H9 (cell line): Measurements from ENCODE around the gene NPTX1. TPM values are rescaled to one million over a fixed set of nuclear protein-coding genes. Genes with fewer than 3 reads are reported as not detected.

ENCODE experiments used
- DNase-seq: peaks from one replicate; pipeline ENCODE4 v3.0.0-alpha.2; 2017
- H2AFZ ChIP-seq: one replicate; pipeline ENCODE4 v1.6.1; 2013; ENCODE audit warnings: mild to moderate bottlenecking, low read length, control low read depth, moderate library complexity
- H2AK5ac ChIP-seq: 2 replicates; pipeline ENCODE4 v1.6.1; 2013; ENCODE audit warnings: low read length, control low read depth, mixed read lengths; ENCODE audit not compliant: insufficient read length
- H2BK120ac ChIP-seq: one replicate; pipeline ENCODE4 v1.6.1; 2013; ENCODE audit warnings: low read depth, mild to moderate bottlenecking, low read length, control low read depth, inconsistent platforms; ENCODE audit not compliant: poor library complexity, severe bottlenecking
- H2BK12ac ChIP-seq: 2 replicates; pipeline ENCODE4 v1.6.1; 2013; ENCODE audit warnings: low read length, control low read depth, mixed read lengths, low read depth; ENCODE audit not compliant: insufficient read length
- H2BK15ac ChIP-seq: 2 replicates; pipeline ENCODE4 v1.6.1; 2013; ENCODE audit warnings: low read depth, low read length, control low read depth
- H2BK20ac ChIP-seq: one replicate; pipeline ENCODE4 v1.6.1; 2013; ENCODE audit warnings: low read depth, mild to moderate bottlenecking, low read length, control low read depth, inconsistent platforms; ENCODE audit not compliant: poor library complexity, severe bottlenecking
- H2BK5ac ChIP-seq: 2 replicates; pipeline ENCODE4 v1.6.1; 2013; ENCODE audit warnings: low read length, control low read depth, mixed read lengths; ENCODE audit not compliant: insufficient read length
- H3K14ac ChIP-seq: 2 replicates; pipeline ENCODE4 v1.6.1; 2013; ENCODE audit warnings: low read length, control low read depth; ENCODE audit not compliant: insufficient read depth
- H3K18ac ChIP-seq: 2 replicates; pipeline ENCODE4 v1.6.1; 2013; ENCODE audit warnings: low read depth, mild to moderate bottlenecking, mixed read lengths, low read length, control low read depth; ENCODE audit not compliant: insufficient read length
- H3K23ac ChIP-seq: 2 replicates; pipeline ENCODE4 v1.6.1; 2013; ENCODE audit warnings: low read length, control low read depth, mixed read lengths, low read depth; ENCODE audit not compliant: insufficient read length
- H3K23me2 ChIP-seq: 2 replicates; pipeline ENCODE4 v1.6.1; 2013; ENCODE audit warnings: low read depth, mild to moderate bottlenecking, mixed read lengths, low read length, control low read depth; ENCODE audit not compliant: insufficient read length, poor library complexity, severe bottlenecking
- H3K27ac ChIP-seq: 2 replicates; pipeline ENCODE4 v1.5.1; 2013; ENCODE audit warnings: low read length, control low read depth, mixed read lengths, low read depth; ENCODE audit not compliant: insufficient read length
- H3K27me3 ChIP-seq: 2 replicates; pipeline ENCODE4 v1.6.1; 2013; ENCODE audit warnings: low read length, control low read depth, inconsistent platforms; ENCODE audit not compliant: insufficient read depth
- H3K4ac ChIP-seq: 2 replicates; pipeline ENCODE4 v1.6.1; 2013; ENCODE audit warnings: low read depth, mild to moderate bottlenecking, control low read depth, inconsistent platforms, low read length, moderate library complexity
- H3K4me1 ChIP-seq: 2 replicates; pipeline ENCODE4 v1.6.1; 2013; ENCODE audit warnings: low read length, control low read depth, inconsistent platforms; ENCODE audit not compliant: insufficient read depth
- H3K4me2 ChIP-seq: 2 replicates; pipeline ENCODE4 v1.6.1; 2013; ENCODE audit warnings: low read length, control low read depth, mixed read lengths; ENCODE audit not compliant: insufficient read length, insufficient read depth
- H3K56ac ChIP-seq: 2 replicates; pipeline ENCODE4 v1.6.1; 2013; ENCODE audit warnings: low read depth, mild to moderate bottlenecking, mixed read lengths, low read length, control low read depth; ENCODE audit not compliant: insufficient read length
- H3K79me1 ChIP-seq: 2 replicates; pipeline ENCODE4 v1.6.1; 2013; ENCODE audit warnings: low read depth, mild to moderate bottlenecking, moderate library complexity, low read length, control low read depth, inconsistent platforms; ENCODE audit not compliant: insufficient read depth, poor library complexity, severe bottlenecking
- H3K79me2 ChIP-seq: 2 replicates; pipeline ENCODE4 v1.6.1; 2013; ENCODE audit warnings: low read length, control low read depth, inconsistent platforms; ENCODE audit not compliant: insufficient read depth
- H3K9ac ChIP-seq: 2 replicates; pipeline ENCODE4 v1.6.1; 2013; ENCODE audit warnings: low read length, control low read depth, mixed read lengths; ENCODE audit not compliant: insufficient read length; ENCODE audit errors: extremely low read depth
- H3K9me3 ChIP-seq: one replicate; pipeline ENCODE4 v1.6.1; 2013; ENCODE audit warnings: low read depth, low read length, inconsistent platforms; ENCODE audit not compliant: control insufficient read depth
- H3T11ph ChIP-seq: one replicate; pipeline ENCODE4 v1.6.1; 2013; ENCODE audit warnings: mild to moderate bottlenecking, low read length, control low read depth, inconsistent platforms
- H4K20me1 ChIP-seq: one replicate; pipeline ENCODE4 v1.6.1; 2013; ENCODE audit not compliant: control insufficient read depth, insufficient read length, insufficient read depth
- H4K5ac ChIP-seq: 2 replicates; pipeline ENCODE4 v1.6.1; 2013; ENCODE audit warnings: low read depth, mild to moderate bottlenecking, mixed read lengths, low read length, control low read depth; ENCODE audit not compliant: insufficient read length
- H4K8ac ChIP-seq: replicated peaks from 2 replicates; pipeline ENCODE4 v1.6.1; 2013; ENCODE audit warnings: low read length, control low read depth, mixed read lengths, low read depth; ENCODE audit not compliant: insufficient read length
- H4K91ac ChIP-seq: 2 replicates; pipeline ENCODE4 v1.6.1; 2013; ENCODE audit warnings: low read depth, mild to moderate bottlenecking, moderate library complexity, mixed read lengths, low read length, control low read depth; ENCODE audit not compliant: insufficient read length
- H3K27ac Mint-ChIP-seq, 3 experiments: 2 replicates in 2 of 3; 3 replicates in 1 of 3; pipeline ENCODE4 v1.8.0; 2020 to 2021; ENCODE audit warnings: mixed read lengths in 3 of 3, mild to moderate bottlenecking in 1 of 3, moderate library complexity in 1 of 3
- H3K27me3 Mint-ChIP-seq: 2 replicates; pipeline ENCODE4 v1.8.0; 2021; ENCODE audit warnings: low read depth, mild to moderate bottlenecking, moderate library complexity, mixed read lengths
- H3K36me3 Mint-ChIP-seq, 3 experiments: 2 replicates in 2 of 3; 3 replicates in 1 of 3; pipeline ENCODE4 v1.8.0; 2020 to 2021; ENCODE audit warnings: low read depth in 3 of 3, mixed read lengths in 3 of 3; ENCODE audit not compliant: insufficient read depth in 1 of 3
- H3K4me1 Mint-ChIP-seq, 2 experiments: 2 replicates each; pipeline ENCODE4 v1.8.0; 2020; ENCODE audit warnings: mixed read lengths in 2 of 2
- H3K4me3 Mint-ChIP-seq, 2 experiments: 2 replicates in 1 of 2; 3 replicates in 1 of 2; pipeline ENCODE4 v1.8.0; 2020 to 2021; ENCODE audit warnings: mild to moderate bottlenecking in 2 of 2, mixed read lengths in 2 of 2, moderate library complexity in 1 of 2
- H3K9me3 Mint-ChIP-seq, 2 experiments: 2 replicates in 1 of 2; 3 replicates in 1 of 2; pipeline ENCODE4 v1.8.0; 2020; ENCODE audit warnings: mild to moderate bottlenecking in 2 of 2, mixed read lengths in 2 of 2, moderate library complexity in 1 of 2
- CTCF ChIP-seq: fragments of 200-600 bp; sonication (generic); conservative IDR thresholded peaks from 3 replicates; pipeline ENCODE4 v1.8.0; 2021; ENCODE audit warnings: antibody characterized with exemption, mild to moderate bottlenecking
- WGBS: extraction: QIAGEN DNeasy Blood & Tissue Kit; methylation state at CpG from one replicate; pipeline ENCODE4 v1.1.7; 2013; ENCODE audit warnings: missing lambda C conversion rate, low lambda C conversion rate, mixed read lengths; ENCODE audit not compliant: insufficient read length; ENCODE audit errors: extremely low coverage; 5-methylcytosine and 5-hydroxymethylcytosine counted together
- total RNA-seq: library from RNA; stranded (reverse); gene quantifications from 2 replicates; pipeline ENCODE4 v1.2.1, GENCODE V29; 2021

Gene NPTX1
- total RNA-seq, 1 experiment from 2014 or later = 20.5 TPM

GRCh38 chr17:80449194-80449929, 27.0 kb downstream of the NPTX1 start:
- H2AK5ac ChIP-seq = no peak overlapping the region
- H3K23ac ChIP-seq = no peak overlapping the region
- H4K91ac ChIP-seq = no peak overlapping the region
- no peak overlapping the region for H2BK120ac ChIP-seq
- DNase-seq = no peak
- H2BK12ac ChIP-seq = no peak overlapping the region
- H3K14ac ChIP-seq = no peak overlapping the region
- WGBS = no CpG with 5 or more reads among the region's 27 CpGs
- no peaks in the 10 kb centered on the region for H3K9me3 Mint-ChIP-seq
- TF ChIP-seq CTCF = no peak
- no peak overlapping the region for H3K27ac ChIP-seq
- no peak overlapping the region for H2BK5ac ChIP-seq
- no peaks in the 10 kb centered on the region for H3K4me1 ChIP-seq
- no peaks in the 10 kb centered on the region for H3K9me3 ChIP-seq
- no peak overlapping the region for H2BK15ac ChIP-seq
- no peak overlapping the region for H3T11ph ChIP-seq
- no peak overlapping the region for H2BK20ac ChIP-seq
- no peaks in the 10 kb centered on the region for H3K27me3 ChIP-seq
- no peak overlapping the region for H3K9ac ChIP-seq
- H3K79me2 ChIP-seq = no peaks in the 10 kb centered on the region
- H3K4me2 ChIP-seq = no peak overlapping the region
- H2AFZ ChIP-seq = no peak overlapping the region
- no peak overlapping the region for H3K18ac ChIP-seq
- no peak overlapping the region for H3K4me3 Mint-ChIP-seq
- H4K20me1 ChIP-seq = no peaks in the 10 kb centered on the region
- H3K79me1 ChIP-seq = no peaks in the 10 kb centered on the region
- no peak overlapping the region for H4K5ac ChIP-seq
- H3K23me2 ChIP-seq = peaks cover 5% of the 10 kb centered on the region
- no peak overlapping the region for H3K27ac Mint-ChIP-seq
- H4K8ac ChIP-seq = no peak overlapping the region
- H3K4ac ChIP-seq = no peak overlapping the region
- H3K36me3 Mint-ChIP-seq = peaks cover 0 to 2% (median 0%) of the 10 kb centered on the region in 3 experiments; a peak in 1 of 7 replicates
- H3K56ac ChIP-seq = no peak overlapping the region
- peaks cover 4 to 11% of the 10 kb centered on the region in 2 experiments; a peak in 3 of 4 replicates for H3K4me1 Mint-ChIP-seq
- peaks cover 39% of the 10 kb centered on the region for H3K27me3 Mint-ChIP-seq
